22Rv1 (cell line): ENCODE results near the gene TGIF1.

Experiments used
- ZFX ChIP-seq: fragments of 450-650 bp; IDR thresholded peaks from 2 replicates; pipeline ENCODE4 v1.6.1; 2017; ENCODE audit warnings: antibody characterized with exemption, borderline replicate concordance
- TF ChIP-seq, protein P1 (sequence below): fragments of 450-650 bp; IDR thresholded peaks from 2 replicates; pipeline ENCODE4 v1.5.1; 2017; ENCODE audit warnings: mild to moderate bottlenecking

DNA sequence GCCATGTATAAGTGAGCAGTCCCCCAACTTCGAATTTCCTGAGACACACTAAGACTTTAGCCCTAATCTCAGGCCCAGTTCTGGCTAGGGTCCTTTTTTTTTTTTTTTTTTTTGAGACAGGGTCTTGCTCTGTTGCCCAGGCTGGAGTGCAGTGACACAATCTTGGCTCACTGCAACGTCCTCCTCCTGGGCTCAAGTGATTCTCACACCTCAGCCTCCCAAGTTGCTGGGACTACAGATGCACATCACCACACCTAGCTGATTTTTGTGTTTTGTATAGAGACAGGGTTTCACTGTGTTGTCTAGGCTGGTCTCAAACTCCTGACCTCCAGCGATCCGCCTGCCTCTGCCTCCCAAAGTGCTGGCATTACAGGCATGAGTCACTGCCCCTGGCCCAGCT lies 23.9 kb upstream of the TGIF1 start:
- TF ChIP-seq, protein P1, sequence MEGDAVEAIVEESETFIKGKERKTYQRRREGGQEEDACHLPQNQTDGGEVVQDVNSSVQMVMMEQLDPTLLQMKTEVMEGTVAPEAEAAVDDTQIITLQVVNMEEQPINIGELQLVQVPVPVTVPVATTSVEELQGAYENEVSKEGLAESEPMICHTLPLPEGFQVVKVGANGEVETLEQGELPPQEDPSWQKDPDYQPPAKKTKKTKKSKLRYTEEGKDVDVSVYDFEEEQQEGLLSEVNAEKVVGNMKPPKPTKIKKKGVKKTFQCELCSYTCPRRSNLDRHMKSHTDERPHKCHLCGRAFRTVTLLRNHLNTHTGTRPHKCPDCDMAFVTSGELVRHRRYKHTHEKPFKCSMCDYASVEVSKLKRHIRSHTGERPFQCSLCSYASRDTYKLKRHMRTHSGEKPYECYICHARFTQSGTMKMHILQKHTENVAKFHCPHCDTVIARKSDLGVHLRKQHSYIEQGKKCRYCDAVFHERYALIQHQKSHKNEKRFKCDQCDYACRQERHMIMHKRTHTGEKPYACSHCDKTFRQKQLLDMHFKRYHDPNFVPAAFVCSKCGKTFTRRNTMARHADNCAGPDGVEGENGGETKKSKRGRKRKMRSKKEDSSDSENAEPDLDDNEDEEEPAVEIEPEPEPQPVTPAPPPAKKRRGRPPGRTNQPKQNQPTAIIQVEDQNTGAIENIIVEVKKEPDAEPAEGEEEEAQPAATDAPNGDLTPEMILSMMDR: no peak
- TF ChIP-seq ZFX: no peak
